H9 (cell line): Measurements from ENCODE around the gene CYP2F1. TPM values are rescaled to one million over a fixed set of nuclear protein-coding genes. Genes with fewer than 3 reads are reported as not detected.

Experiments
- DNase-seq: peaks from one replicate; pipeline ENCODE4 v3.0.0-alpha.2; 2017
- H2AFZ ChIP-seq: one replicate; pipeline ENCODE4 v1.6.1; 2013; ENCODE audit warnings: mild to moderate bottlenecking, low read length, control low read depth, moderate library complexity
- H2AK5ac ChIP-seq: 2 replicates; pipeline ENCODE4 v1.6.1; 2013; ENCODE audit warnings: low read length, control low read depth, mixed read lengths; ENCODE audit not compliant: insufficient read length
- H2BK120ac ChIP-seq: one replicate; pipeline ENCODE4 v1.6.1; 2013; ENCODE audit warnings: low read depth, mild to moderate bottlenecking, low read length, control low read depth, inconsistent platforms; ENCODE audit not compliant: poor library complexity, severe bottlenecking
- H2BK12ac ChIP-seq: 2 replicates; pipeline ENCODE4 v1.6.1; 2013; ENCODE audit warnings: low read length, control low read depth, mixed read lengths, low read depth; ENCODE audit not compliant: insufficient read length
- H2BK15ac ChIP-seq: 2 replicates; pipeline ENCODE4 v1.6.1; 2013; ENCODE audit warnings: low read depth, low read length, control low read depth
- H2BK20ac ChIP-seq: one replicate; pipeline ENCODE4 v1.6.1; 2013; ENCODE audit warnings: low read depth, mild to moderate bottlenecking, low read length, control low read depth, inconsistent platforms; ENCODE audit not compliant: poor library complexity, severe bottlenecking
- H2BK5ac ChIP-seq: 2 replicates; pipeline ENCODE4 v1.6.1; 2013; ENCODE audit warnings: low read length, control low read depth, mixed read lengths; ENCODE audit not compliant: insufficient read length
- H3K14ac ChIP-seq: 2 replicates; pipeline ENCODE4 v1.6.1; 2013; ENCODE audit warnings: low read length, control low read depth; ENCODE audit not compliant: insufficient read depth
- H3K18ac ChIP-seq: 2 replicates; pipeline ENCODE4 v1.6.1; 2013; ENCODE audit warnings: low read depth, mild to moderate bottlenecking, mixed read lengths, low read length, control low read depth; ENCODE audit not compliant: insufficient read length
- H3K23ac ChIP-seq: 2 replicates; pipeline ENCODE4 v1.6.1; 2013; ENCODE audit warnings: low read length, control low read depth, mixed read lengths, low read depth; ENCODE audit not compliant: insufficient read length
- H3K23me2 ChIP-seq: 2 replicates; pipeline ENCODE4 v1.6.1; 2013; ENCODE audit warnings: low read depth, mild to moderate bottlenecking, mixed read lengths, low read length, control low read depth; ENCODE audit not compliant: insufficient read length, poor library complexity, severe bottlenecking
- H3K27ac ChIP-seq: 2 replicates; pipeline ENCODE4 v1.5.1; 2013; ENCODE audit warnings: low read length, control low read depth, mixed read lengths, low read depth; ENCODE audit not compliant: insufficient read length
- H3K27me3 ChIP-seq: 2 replicates; pipeline ENCODE4 v1.6.1; 2013; ENCODE audit warnings: low read length, control low read depth, inconsistent platforms; ENCODE audit not compliant: insufficient read depth
- H3K4ac ChIP-seq: 2 replicates; pipeline ENCODE4 v1.6.1; 2013; ENCODE audit warnings: low read depth, mild to moderate bottlenecking, control low read depth, inconsistent platforms, low read length, moderate library complexity
- H3K4me1 ChIP-seq: 2 replicates; pipeline ENCODE4 v1.6.1; 2013; ENCODE audit warnings: low read length, control low read depth, inconsistent platforms; ENCODE audit not compliant: insufficient read depth
- H3K4me2 ChIP-seq: 2 replicates; pipeline ENCODE4 v1.6.1; 2013; ENCODE audit warnings: low read length, control low read depth, mixed read lengths; ENCODE audit not compliant: insufficient read length, insufficient read depth
- H3K56ac ChIP-seq: 2 replicates; pipeline ENCODE4 v1.6.1; 2013; ENCODE audit warnings: low read depth, mild to moderate bottlenecking, mixed read lengths, low read length, control low read depth; ENCODE audit not compliant: insufficient read length
- H3K79me1 ChIP-seq: 2 replicates; pipeline ENCODE4 v1.6.1; 2013; ENCODE audit warnings: low read depth, mild to moderate bottlenecking, moderate library complexity, low read length, control low read depth, inconsistent platforms; ENCODE audit not compliant: insufficient read depth, poor library complexity, severe bottlenecking
- H3K79me2 ChIP-seq: 2 replicates; pipeline ENCODE4 v1.6.1; 2013; ENCODE audit warnings: low read length, control low read depth, inconsistent platforms; ENCODE audit not compliant: insufficient read depth
- H3K9ac ChIP-seq: 2 replicates; pipeline ENCODE4 v1.6.1; 2013; ENCODE audit warnings: low read length, control low read depth, mixed read lengths; ENCODE audit not compliant: insufficient read length; ENCODE audit errors: extremely low read depth
- H3K9me3 ChIP-seq: one replicate; pipeline ENCODE4 v1.6.1; 2013; ENCODE audit warnings: low read depth, low read length, inconsistent platforms; ENCODE audit not compliant: control insufficient read depth
- H3T11ph ChIP-seq: one replicate; pipeline ENCODE4 v1.6.1; 2013; ENCODE audit warnings: mild to moderate bottlenecking, low read length, control low read depth, inconsistent platforms
- H4K20me1 ChIP-seq: one replicate; pipeline ENCODE4 v1.6.1; 2013; ENCODE audit not compliant: control insufficient read depth, insufficient read length, insufficient read depth
- H4K5ac ChIP-seq: 2 replicates; pipeline ENCODE4 v1.6.1; 2013; ENCODE audit warnings: low read depth, mild to moderate bottlenecking, mixed read lengths, low read length, control low read depth; ENCODE audit not compliant: insufficient read length
- H4K8ac ChIP-seq: replicated peaks from 2 replicates; pipeline ENCODE4 v1.6.1; 2013; ENCODE audit warnings: low read length, control low read depth, mixed read lengths, low read depth; ENCODE audit not compliant: insufficient read length
- H4K91ac ChIP-seq: 2 replicates; pipeline ENCODE4 v1.6.1; 2013; ENCODE audit warnings: low read depth, mild to moderate bottlenecking, moderate library complexity, mixed read lengths, low read length, control low read depth; ENCODE audit not compliant: insufficient read length
- H3K27ac Mint-ChIP-seq, 3 experiments: 2 replicates in 2 of 3; 3 replicates in 1 of 3; pipeline ENCODE4 v1.8.0; 2020 to 2021; ENCODE audit warnings: mixed read lengths in 3 of 3, mild to moderate bottlenecking in 1 of 3, moderate library complexity in 1 of 3
- H3K27me3 Mint-ChIP-seq: 2 replicates; pipeline ENCODE4 v1.8.0; 2021; ENCODE audit warnings: low read depth, mild to moderate bottlenecking, moderate library complexity, mixed read lengths
- H3K36me3 Mint-ChIP-seq, 3 experiments: 2 replicates in 2 of 3; 3 replicates in 1 of 3; pipeline ENCODE4 v1.8.0; 2020 to 2021; ENCODE audit warnings: low read depth in 3 of 3, mixed read lengths in 3 of 3; ENCODE audit not compliant: insufficient read depth in 1 of 3
- H3K4me1 Mint-ChIP-seq, 2 experiments: 2 replicates each; pipeline ENCODE4 v1.8.0; 2020; ENCODE audit warnings: mixed read lengths in 2 of 2
- H3K4me3 Mint-ChIP-seq, 2 experiments: 2 replicates in 1 of 2; 3 replicates in 1 of 2; pipeline ENCODE4 v1.8.0; 2020 to 2021; ENCODE audit warnings: mild to moderate bottlenecking in 2 of 2, mixed read lengths in 2 of 2, moderate library complexity in 1 of 2
- H3K9me3 Mint-ChIP-seq, 2 experiments: 2 replicates in 1 of 2; 3 replicates in 1 of 2; pipeline ENCODE4 v1.8.0; 2020; ENCODE audit warnings: mild to moderate bottlenecking in 2 of 2, mixed read lengths in 2 of 2, moderate library complexity in 1 of 2
- CTCF ChIP-seq: fragments of 200-600 bp; sonication (generic); conservative IDR thresholded peaks from 3 replicates; pipeline ENCODE4 v1.8.0; 2021; ENCODE audit warnings: antibody characterized with exemption, mild to moderate bottlenecking
- WGBS: extraction: QIAGEN DNeasy Blood & Tissue Kit; methylation state at CpG from one replicate; pipeline ENCODE4 v1.1.7; 2013; ENCODE audit warnings: missing lambda C conversion rate, low lambda C conversion rate, mixed read lengths; ENCODE audit not compliant: insufficient read length; ENCODE audit errors: extremely low coverage; 5-methylcytosine and 5-hydroxymethylcytosine counted together
- total RNA-seq: library from RNA; stranded (reverse); gene quantifications from 2 replicates; pipeline ENCODE4 v1.2.1, GENCODE V29; 2021

Gene CYP2F1
- total RNA-seq, 1 experiment from 2014 or later, result 0.63 TPM

GRCh38 chr19:41144403-41144802 lies 30.2 kb downstream of the CYP2F1 start:
- no peaks in the 10 kb centered on the region for H3K79me2 ChIP-seq
- Mint-ChIP-seq H3K36me3 (peaks cover 1 to 17% (median 5%) of the 10 kb centered on the region in 3 experiments; a peak in 4 of 7 replicates), H3K27me3 (peaks cover 2% of the 10 kb centered on the region; the same call in 1 of the 2 replicates), H3K4me3 (no peak overlapping the region), H3K27ac (0 out of 7 replicates have a peak overlapping the region, but pooled peaks of 1 of the 3 experiments have one; percentile 66), H3K9me3 (peaks cover 7 to 13% of the 10 kb centered on the region in 2 experiments), H3K4me1 (no peaks in the 10 kb centered on the region; a peak in 2 of 4 replicates)
- no peaks in the 10 kb centered on the region for H3K4me1 ChIP-seq
- TF ChIP-seq CTCF, result peak; percentile 95
- H4K20me1 ChIP-seq, result no peaks in the 10 kb centered on the region
- H2AK5ac ChIP-seq, result no peak overlapping the region
- no peak overlapping the region for H4K5ac ChIP-seq
- no peak overlapping the region for H2BK12ac ChIP-seq
- no peaks in the 10 kb centered on the region for H3K79me1 ChIP-seq
- H2AFZ ChIP-seq, result no peak overlapping the region
- H4K8ac ChIP-seq, result no peak overlapping the region
- no peak overlapping the region for H3K9ac ChIP-seq
- no peak overlapping the region for H3K56ac ChIP-seq
- no peak overlapping the region for H2BK20ac ChIP-seq
- no peak overlapping the region for H3K23ac ChIP-seq
- H3K27me3 ChIP-seq, result no peaks in the 10 kb centered on the region
- no peak overlapping the region for H3K27ac ChIP-seq
- peak; percentile 89 for DNase-seq
- H3T11ph ChIP-seq, result no peak overlapping the region
- no peak overlapping the region for H3K4ac ChIP-seq
- H4K91ac ChIP-seq, result no peak overlapping the region
- no peak overlapping the region for H3K4me2 ChIP-seq
- H3K14ac ChIP-seq, result no peak overlapping the region
- no peaks in the 10 kb centered on the region for H3K9me3 ChIP-seq
- no peaks in the 10 kb centered on the region for H3K23me2 ChIP-seq
- WGBS, result no CpG with 5 or more reads among the region's 7 CpGs
- no peak overlapping the region for H3K18ac ChIP-seq
- no peak overlapping the region for H2BK5ac ChIP-seq
- no peak overlapping the region for H2BK15ac ChIP-seq
- H2BK120ac ChIP-seq, result no peak overlapping the region
